ENCODE results near the gene GNG2.

The GNG2 gene

DNA sequence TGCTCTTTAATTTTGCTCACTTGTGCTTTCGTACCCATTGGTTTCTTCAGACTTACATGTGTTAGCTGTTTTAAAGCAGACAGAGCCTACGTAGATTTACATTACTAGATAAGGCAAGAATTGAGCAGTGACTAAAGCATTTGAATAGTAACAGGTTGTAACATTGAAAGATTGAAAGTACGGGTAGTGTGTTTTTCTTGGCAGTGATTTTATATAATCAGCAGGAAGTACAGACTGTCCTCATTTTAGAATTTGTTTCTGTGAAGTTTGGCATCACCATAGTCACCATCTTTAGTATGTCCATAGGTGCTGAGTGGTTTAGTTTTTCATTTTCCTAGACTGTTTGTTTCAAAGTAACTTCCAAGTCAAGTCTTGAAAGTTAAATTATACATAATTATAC is 142.9 kb downstream of the GNG2 start:
- Histone ChIP-seq H3K27me3 (ENCODE audit: insufficient read depth, poor library complexity, severe bottlenecking) (no peaks in the 10 kb centered on the region), H3K4me1 (ENCODE audit: insufficient read depth, poor library complexity, severe bottlenecking) (no peaks in the 10 kb centered on the region), H3K27ac (ENCODE audit: poor library complexity, severe bottlenecking) (no peak overlapping the region), H3K4me3 (ENCODE audit: severe bottlenecking) (no peak overlapping the region), H3K36me3 (ENCODE audit: low read depth) (peaks cover 100% of the 10 kb centered on the region), H3K9me3 (ENCODE audit: severe bottlenecking) (no peaks in the 10 kb centered on the region)
- DNase-seq (ENCODE audit: low spot score), result no peak
- TF ChIP-seq, protein P1, sequence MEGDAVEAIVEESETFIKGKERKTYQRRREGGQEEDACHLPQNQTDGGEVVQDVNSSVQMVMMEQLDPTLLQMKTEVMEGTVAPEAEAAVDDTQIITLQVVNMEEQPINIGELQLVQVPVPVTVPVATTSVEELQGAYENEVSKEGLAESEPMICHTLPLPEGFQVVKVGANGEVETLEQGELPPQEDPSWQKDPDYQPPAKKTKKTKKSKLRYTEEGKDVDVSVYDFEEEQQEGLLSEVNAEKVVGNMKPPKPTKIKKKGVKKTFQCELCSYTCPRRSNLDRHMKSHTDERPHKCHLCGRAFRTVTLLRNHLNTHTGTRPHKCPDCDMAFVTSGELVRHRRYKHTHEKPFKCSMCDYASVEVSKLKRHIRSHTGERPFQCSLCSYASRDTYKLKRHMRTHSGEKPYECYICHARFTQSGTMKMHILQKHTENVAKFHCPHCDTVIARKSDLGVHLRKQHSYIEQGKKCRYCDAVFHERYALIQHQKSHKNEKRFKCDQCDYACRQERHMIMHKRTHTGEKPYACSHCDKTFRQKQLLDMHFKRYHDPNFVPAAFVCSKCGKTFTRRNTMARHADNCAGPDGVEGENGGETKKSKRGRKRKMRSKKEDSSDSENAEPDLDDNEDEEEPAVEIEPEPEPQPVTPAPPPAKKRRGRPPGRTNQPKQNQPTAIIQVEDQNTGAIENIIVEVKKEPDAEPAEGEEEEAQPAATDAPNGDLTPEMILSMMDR (IDR thresholded peaks at IDR 0.05; ENCODE audit: poor library complexity, severe bottlenecking), result no peak
- no peak for ATAC-seq (ENCODE audit: low read depth)

DNA sequence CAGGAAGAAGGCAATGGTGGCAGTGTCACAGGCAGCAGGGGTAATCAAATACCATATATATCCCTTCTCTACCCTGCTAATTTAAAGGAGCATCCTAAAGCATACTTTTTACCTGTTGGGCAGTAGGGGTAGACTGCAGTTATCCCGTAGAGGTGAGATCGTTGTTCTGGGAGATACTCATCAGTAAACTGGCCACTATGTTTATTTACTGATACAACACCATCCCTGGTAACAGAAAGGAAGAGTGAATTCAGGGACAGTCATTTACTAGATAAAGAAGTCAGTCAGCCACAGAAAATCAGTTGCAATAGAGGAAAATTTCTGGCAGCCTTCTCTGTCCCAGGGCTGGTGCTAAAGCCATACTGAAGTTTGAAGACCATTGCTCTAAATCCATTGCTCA is 145.2 kb downstream of the GNG2 start:
- ATAC-seq (ENCODE audit: low read depth), result no peak
- no peaks in the 10 kb centered on the region for H3K27me3 ChIP-seq (ENCODE audit: insufficient read depth, poor library complexity, severe bottlenecking)
- TF ChIP-seq, protein P1 (IDR thresholded peaks at IDR 0.05; ENCODE audit: poor library complexity, severe bottlenecking), result no peak
- H3K4me3 ChIP-seq (ENCODE audit: severe bottlenecking), result no peak overlapping the region
- no peaks in the 10 kb centered on the region for H3K4me1 ChIP-seq (ENCODE audit: insufficient read depth, poor library complexity, severe bottlenecking)
- peaks cover 99% of the 10 kb centered on the region for H3K36me3 ChIP-seq (ENCODE audit: low read depth)
- no peak overlapping the region for H3K27ac ChIP-seq (ENCODE audit: poor library complexity, severe bottlenecking)
- DNase-seq (ENCODE audit: low spot score), result no peak
- H3K9me3 ChIP-seq (ENCODE audit: severe bottlenecking), result no peaks in the 10 kb centered on the region

- no peak for DNase-seq (ENCODE audit: low spot score)
- H3K36me3 ChIP-seq (ENCODE audit: low read depth), result peaks cover 99% of the 10 kb centered on the region
Measured at GRCh38 chr14:52006361-52006760, 145.9 kb downstream of the GNG2 start.

GRCh38 chr14:52007211-52007610 is 146.8 kb downstream of the GNG2 start:
- TF ChIP-seq, protein P1 (IDR thresholded peaks at IDR 0.05; ENCODE audit: poor library complexity, severe bottlenecking), result no peak
- ATAC-seq (ENCODE audit: low read depth) (no peak), DNase-seq (ENCODE audit: low spot score) (no peak)
- Histone ChIP-seq H3K4me1 (ENCODE audit: insufficient read depth, poor library complexity, severe bottlenecking) (no peaks in the 10 kb centered on the region), H3K27ac (ENCODE audit: poor library complexity, severe bottlenecking) (no peak overlapping the region), H3K4me3 (ENCODE audit: severe bottlenecking) (no peak overlapping the region), H3K36me3 (ENCODE audit: low read depth) (peaks cover 93% of the 10 kb centered on the region), H3K9me3 (ENCODE audit: severe bottlenecking) (no peaks in the 10 kb centered on the region), H3K27me3 (ENCODE audit: insufficient read depth, poor library complexity, severe bottlenecking) (no peaks in the 10 kb centered on the region)

More at GRCh38 chr14:52006361-52006760, 145.9 kb downstream of the GNG2 start:
- no peak overlapping the region for H3K4me3 ChIP-seq (ENCODE audit: severe bottlenecking)
- no peak overlapping the region for H3K27ac ChIP-seq (ENCODE audit: poor library complexity, severe bottlenecking)
- no peaks in the 10 kb centered on the region for H3K27me3 ChIP-seq (ENCODE audit: insufficient read depth, poor library complexity, severe bottlenecking)
- TF ChIP-seq, protein P1 (IDR thresholded peaks at IDR 0.05; ENCODE audit: poor library complexity, severe bottlenecking), result no peak
- H3K4me1 ChIP-seq (ENCODE audit: insufficient read depth, poor library complexity, severe bottlenecking), result no peaks in the 10 kb centered on the region
- ATAC-seq (ENCODE audit: low read depth), result no peak
- H3K9me3 ChIP-seq (ENCODE audit: severe bottlenecking), result no peaks in the 10 kb centered on the region

DNA sequence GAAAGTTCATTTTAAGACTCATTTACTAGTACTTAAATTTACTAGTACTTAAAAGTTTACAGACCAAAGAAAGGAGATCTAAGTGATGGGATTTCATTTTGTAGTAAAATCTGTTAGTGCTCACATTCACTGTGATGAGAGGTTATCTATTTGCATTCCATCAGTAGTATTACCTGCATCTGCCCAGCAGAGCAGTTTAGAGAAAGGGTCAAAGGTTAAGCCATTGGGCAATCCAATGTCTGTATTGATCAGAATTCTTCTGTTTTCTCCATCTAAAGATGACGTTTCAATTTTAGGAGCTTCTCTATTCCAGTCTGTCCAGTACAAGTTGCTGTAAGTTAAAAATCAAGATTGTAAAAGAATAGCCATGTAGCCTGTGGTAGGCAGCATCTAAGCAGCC is 147.2 kb downstream of the GNG2 start:
- no peak overlapping the region for H3K27ac ChIP-seq (ENCODE audit: poor library complexity, severe bottlenecking)
- no peak for ATAC-seq (ENCODE audit: low read depth)

More for the DNA sequence above, 147.2 kb downstream of the GNG2 start:
- no peak for DNase-seq (ENCODE audit: low spot score)
- Histone ChIP-seq H3K4me1 (ENCODE audit: insufficient read depth, poor library complexity, severe bottlenecking) (no peaks in the 10 kb centered on the region), H3K4me3 (ENCODE audit: severe bottlenecking) (no peak overlapping the region), H3K9me3 (ENCODE audit: severe bottlenecking) (no peaks in the 10 kb centered on the region), H3K36me3 (ENCODE audit: low read depth) (peaks cover 89% of the 10 kb centered on the region), H3K27me3 (ENCODE audit: insufficient read depth, poor library complexity, severe bottlenecking) (no peaks in the 10 kb centered on the region)
- TF ChIP-seq, protein P1 (IDR thresholded peaks at IDR 0.05; ENCODE audit: poor library complexity, severe bottlenecking), result no peak

All from RWPE2 (cell line).